ENCODE measurements around the gene BBS7. TPM values are rescaled to one million over a fixed set of nuclear protein-coding genes. Genes with fewer than 3 reads are reported as not detected.

BBS7 gene
- total RNA-seq: 15.7 and 15.8 TPM in 2 replicates

GRCh38 chr4:121869841-121870822 is at the start of gene BBS7:
Gene BBS7, minus strand, starts transcription at chr4:121870474. Its CDS starts 161 bp downstream, at chr4:121870313.
- peak; percentile 98 for DNase-seq

- no peak for DNase-seq
These were observed 43.4 kb upstream of the BBS7 start for GRCh38 chr4:121913667-121914066.

GRCh38 chr4:121908346-121908745 is 38.1 kb upstream of the BBS7 start:
- DNase-seq: no peak

GRCh38 chr4:121900132-121900983 is 30.1 kb upstream of the BBS7 start:
- DNase-seq: peak; percentile 77

- peak; percentile 25 for DNase-seq
These were observed 27.9 kb upstream of the BBS7 start for GRCh38 chr4:121898150-121898549.

GRCh38 chr4:121888134-121888533 is 17.9 kb upstream of the BBS7 start:
- no peak for DNase-seq

GRCh38 chr4:121885115-121885514 is 14.8 kb upstream of the BBS7 start:
- no peak for DNase-seq

GRCh38 chr4:121881158-121881557 is 10.9 kb upstream of the BBS7 start:
- DNase-seq: no peak

- DNase-seq: no peak
These were observed 8.9 kb upstream of the BBS7 start for GRCh38 chr4:121879135-121879534.

- DNase-seq: no peak
These were observed 6.9 kb upstream of the BBS7 start for GRCh38 chr4:121877041-121877773.

- DNase-seq: no peak
These were observed 5.8 kb upstream of the BBS7 start for GRCh38 chr4:121876070-121876469.

- no peak for DNase-seq
These were observed 5.4 kb upstream of the BBS7 start for GRCh38 chr4:121875652-121876051.

GRCh38 chr4:121873604-121874003 is 3.3 kb upstream of the BBS7 start:
- DNase-seq: no peak

- DNase-seq: no peak
These were observed 6.5 kb downstream of the BBS7 start for GRCh38 chr4:121863799-121864198.

- no peak for DNase-seq
These were observed 8.8 kb downstream of the BBS7 start for GRCh38 chr4:121861426-121861825.

- DNase-seq: peak; percentile 48
These were observed 10.2 kb downstream of the BBS7 start for GRCh38 chr4:121860121-121860520.

- DNase-seq: no peak
These were observed 18.9 kb downstream of the BBS7 start for GRCh38 chr4:121851354-121851753.

GRCh38 chr4:121846662-121847061 is 23.6 kb downstream of the BBS7 start:
- DNase-seq: no peak

GRCh38 chr4:121842862-121843261 is 27.4 kb downstream of the BBS7 start:
- DNase-seq: no peak

- no peak for DNase-seq
These were observed 32.1 kb downstream of the BBS7 start for GRCh38 chr4:121838136-121838535.

- no peak for DNase-seq
These were observed 40.8 kb downstream of the BBS7 start for GRCh38 chr4:121829511-121829910.

- DNase-seq: no peak
These were observed 42.4 kb downstream of the BBS7 start for GRCh38 chr4:121827853-121828252.

- no peak for DNase-seq
These were observed 45.3 kb downstream of the BBS7 start for GRCh38 chr4:121824950-121825349.

Data from dermis blood vessel endothelial cell (primary cell).